HEK293 (cell line): ENCODE measurements around the gene SNX33.

ENCODE experiments used
- CTCF ChIA-PET: fragments of 350-600 bp; formaldehyde crosslinking; extraction: SDS; loops from one replicate; lab custom pipeline; 2021; ENCODE audit warnings: antibody characterized with exemption; lab: Yijun Ruan, JAX
- POLR2A ChIA-PET: fragments of 300-600 bp; formaldehyde crosslinking; extraction: SDS; loops from one replicate; lab custom pipeline; 2020; ENCODE audit warnings: antibody characterized with exemption, inconsistent platforms; lab: Yijun Ruan, JAX
- H3K27ac ChIP-seq: fragments of 200-500 bp; sonication (Bioruptor generic); 2 replicates; pipeline ENCODE4 v1.5.1; 2014; ENCODE audit warnings: low read depth, low read length, control low read depth, inconsistent platforms; ENCODE audit errors: extremely low read depth
- H3K36me3 ChIP-seq, 2 experiments: fragments of 200-500 bp in 1 of 2; sonication (Bioruptor generic) in 1 of 2; 1 replicate in 1 of 2; 2 replicates in 1 of 2; pipeline ENCODE4 v1.5.1; 2014 to 2017; ENCODE audit warnings: inconsistent platforms in 2 of 2, low read length in 2 of 2; ENCODE audit not compliant: control insufficient read depth in 2 of 2, insufficient read depth in 1 of 2
- H3K4me1 ChIP-seq: fragments of 200-500 bp; sonication (Bioruptor generic); 2 replicates; pipeline ENCODE4 v1.5.1; 2014; ENCODE audit warnings: mild to moderate bottlenecking, low read length, inconsistent platforms; ENCODE audit not compliant: control insufficient read depth, insufficient read depth
- H3K4me3 ChIP-seq: 2 replicates; pipeline ENCODE4 v1.5.1; 2011; ENCODE audit warnings: low read depth, mild to moderate bottlenecking, control low read depth, low read length, moderate library complexity
- H3K9me3 ChIP-seq: fragments of 200-500 bp; sonication (Bioruptor generic); 2 replicates; pipeline ENCODE4 v1.5.1; 2014; ENCODE audit warnings: low read depth, low read length, inconsistent platforms; ENCODE audit not compliant: control insufficient read depth, insufficient read depth
- IKZF3 ChIP-seq: fragments of 450-650 bp; IDR thresholded peaks from 2 replicates; pipeline ENCODE4 v1.5.0; 2018; ENCODE audit warnings: missing biosample characterization, mild to moderate bottlenecking, missing genetic modification characterization, moderate library complexity
- REPIN1 ChIP-seq: fragments of 450-650 bp; formaldehyde crosslinking; IDR thresholded peaks from 2 replicates; pipeline ENCODE4 v1.5.1; 2017; ENCODE audit warnings: missing biosample characterization, missing genetic modification characterization, low read depth
- SP7 ChIP-seq: fragments of 450-650 bp; formaldehyde crosslinking; IDR thresholded peaks from 2 replicates; pipeline ENCODE4 v1.5.1; 2016; ENCODE audit warnings: missing biosample characterization, missing genetic modification characterization
- TCF7L2 ChIP-seq: IDR thresholded peaks from 2 replicates; pipeline ENCODE4 v1.6.1; 2011; ENCODE audit warnings: low read depth, mild to moderate bottlenecking, inconsistent platforms, low read length, moderate library complexity, borderline replicate concordance
- ZBTB8A ChIP-seq: fragments of 450-650 bp; formaldehyde crosslinking; IDR thresholded peaks from 2 replicates; pipeline ENCODE4 v1.5.1; 2016; ENCODE audit warnings: missing biosample characterization, missing genetic modification characterization
- ZNF132 ChIP-seq: fragments of 450-650 bp; formaldehyde crosslinking; IDR thresholded peaks from 2 replicates; pipeline ENCODE4 v1.5.1; 2017; ENCODE audit warnings: missing biosample characterization, missing genetic modification characterization, borderline replicate concordance
- ZNF133 ChIP-seq: fragments of 450-650 bp; formaldehyde crosslinking; IDR thresholded peaks from 2 replicates; pipeline ENCODE4 v1.5.1; 2016; ENCODE audit warnings: missing biosample characterization, missing genetic modification characterization
- ZNF148 ChIP-seq: fragments of 450-650 bp; formaldehyde crosslinking; IDR thresholded peaks from 2 replicates; pipeline ENCODE4 v1.5.0; 2017; ENCODE audit warnings: missing biosample characterization, missing genetic modification characterization, borderline replicate concordance
- ZNF24 ChIP-seq: fragments of 450-650 bp; formaldehyde crosslinking; IDR thresholded peaks from 2 replicates; pipeline ENCODE4 v1.5.1; 2016; ENCODE audit warnings: missing biosample characterization, missing genetic modification characterization
- ZNF274 ChIP-seq, 2 experiments: fragments of 200-500 bp in 1 of 2; fragments of 450-650 bp in 1 of 2; sonication (Bioruptor generic) in 1 of 2; formaldehyde crosslinking in 1 of 2; IDR thresholded peaks; 2 replicates each; pipeline versions ENCODE4 v1.5.1 to v1.6.1; 2014 to 2016; ENCODE audit warnings: borderline replicate concordance in 1 of 2, inconsistent platforms in 1 of 2, low read length in 1 of 2, missing biosample characterization in 1 of 2, missing genetic modification characterization in 1 of 2
- ZNF324 ChIP-seq: fragments of 450-650 bp; formaldehyde crosslinking; IDR thresholded peaks from 2 replicates; pipeline ENCODE4 v1.5.1; 2016; ENCODE audit warnings: missing biosample characterization, missing genetic modification characterization
- ZNF518A ChIP-seq: fragments of 450-650 bp; formaldehyde crosslinking; conservative IDR thresholded peaks from 2 replicates; pipeline ENCODE4 v1.5.1; 2016; ENCODE audit warnings: low read depth, missing biosample characterization, missing genetic modification characterization
- ZNF585B ChIP-seq: fragments of 450-650 bp; formaldehyde crosslinking; IDR thresholded peaks from 2 replicates; pipeline ENCODE4 v1.5.1; 2016; ENCODE audit warnings: missing biosample characterization, missing genetic modification characterization
- ZNF600 ChIP-seq: fragments of 450-650 bp; formaldehyde crosslinking; IDR thresholded peaks from 2 replicates; pipeline ENCODE4 v1.5.1; 2016; ENCODE audit warnings: missing biosample characterization, missing genetic modification characterization
- ZNF707 ChIP-seq: fragments of 450-650 bp; formaldehyde crosslinking; IDR thresholded peaks from 2 replicates; pipeline ENCODE4 v1.5.1; 2016; ENCODE audit warnings: missing biosample characterization, missing genetic modification characterization
- ZSCAN23 ChIP-seq: fragments of 450-650 bp; formaldehyde crosslinking; IDR thresholded peaks from 2 replicates; pipeline ENCODE4 v1.5.1; 2016; ENCODE audit warnings: missing biosample characterization, missing genetic modification characterization
- TF ChIP-seq, protein P1 (sequence below): fragments of 450-650 bp; formaldehyde crosslinking; IDR thresholded peaks from 2 replicates; pipeline ENCODE4 v1.5.1; 2016; ENCODE audit warnings: missing biosample characterization, missing genetic modification characterization
- TF ChIP-seq, protein P2 (sequence below): fragments of 450-650 bp; formaldehyde crosslinking; IDR thresholded peaks from 2 replicates; pipeline ENCODE4 v1.5.1; 2016; ENCODE audit warnings: missing biosample characterization, missing genetic modification characterization, borderline replicate concordance

The SNX33 gene

GRCh38 chr15:75637245-75638009, 10.3 kb upstream of the SNX33 start:
- no peaks in the 10 kb centered on the region for H3K9me3 ChIP-seq
- CTCF ChIA-PET = interaction anchor here (0.6 to 5.8 kb wide), 10 partner anchors 8 to 270 kb away, joined by 3 to 47 read pairs (median 6); partner anchors contain the start of genes MAN2C1, SNUPN and SNX33
- H3K4me3 ChIP-seq = no peak overlapping the region
- POLR2A ChIA-PET = interaction anchor here (0.6 to 4.4 kb wide), 9 partner anchors 10 to 270 kb away, joined by 3 to 94 read pairs (median 21); partner anchors contain the start of genes MAN2C1, PTPN9, SIN3A and SNUPN
- peaks cover 7% of the 10 kb centered on the region for H3K4me1 ChIP-seq
- H3K27ac ChIP-seq = peak overlapping the region; percentile 25; the same call in 1 of the 2 replicates
- peaks cover 6% of the 10 kb centered on the region in 2 experiments; a peak in 2 of 3 replicates for H3K36me3 ChIP-seq
- TF ChIP-seq SP7 (tag by site-specific recombination) (no peak), ZNF324 (tag by site-specific recombination) (no peak), ZNF132 (tag by site-specific recombination) (no peak), ZNF24 (0 out of 2 replicates have a peak, but pooled peaks have one; percentile 30), ZNF518A (tag by site-specific recombination) (no peak), ZBTB8A (no peak), ZNF274 (IDR thresholded peaks at IDR 0.05; ENCODE audit: low read length) (no peak), ZNF274 (tag by site-specific recombination; IDR thresholded peaks at IDR 0.05; ENCODE audit: borderline replicate concordance) (no peak), IKZF3 (no peak), ZNF133 (no peak), ZNF707 (tag by site-specific recombination) (no peak), ZNF600 (peak; percentile 53; the same call in 1 of the 2 replicates), TCF7L2 (no peak), REPIN1 (tag by site-specific recombination) (no peak), ZNF585B (tag by site-specific recombination) (no peak), ZNF148 (tag by site-specific recombination) (no peak), ZSCAN23 (tag by site-specific recombination) (no peak)
- TF ChIP-seq, protein P1, sequence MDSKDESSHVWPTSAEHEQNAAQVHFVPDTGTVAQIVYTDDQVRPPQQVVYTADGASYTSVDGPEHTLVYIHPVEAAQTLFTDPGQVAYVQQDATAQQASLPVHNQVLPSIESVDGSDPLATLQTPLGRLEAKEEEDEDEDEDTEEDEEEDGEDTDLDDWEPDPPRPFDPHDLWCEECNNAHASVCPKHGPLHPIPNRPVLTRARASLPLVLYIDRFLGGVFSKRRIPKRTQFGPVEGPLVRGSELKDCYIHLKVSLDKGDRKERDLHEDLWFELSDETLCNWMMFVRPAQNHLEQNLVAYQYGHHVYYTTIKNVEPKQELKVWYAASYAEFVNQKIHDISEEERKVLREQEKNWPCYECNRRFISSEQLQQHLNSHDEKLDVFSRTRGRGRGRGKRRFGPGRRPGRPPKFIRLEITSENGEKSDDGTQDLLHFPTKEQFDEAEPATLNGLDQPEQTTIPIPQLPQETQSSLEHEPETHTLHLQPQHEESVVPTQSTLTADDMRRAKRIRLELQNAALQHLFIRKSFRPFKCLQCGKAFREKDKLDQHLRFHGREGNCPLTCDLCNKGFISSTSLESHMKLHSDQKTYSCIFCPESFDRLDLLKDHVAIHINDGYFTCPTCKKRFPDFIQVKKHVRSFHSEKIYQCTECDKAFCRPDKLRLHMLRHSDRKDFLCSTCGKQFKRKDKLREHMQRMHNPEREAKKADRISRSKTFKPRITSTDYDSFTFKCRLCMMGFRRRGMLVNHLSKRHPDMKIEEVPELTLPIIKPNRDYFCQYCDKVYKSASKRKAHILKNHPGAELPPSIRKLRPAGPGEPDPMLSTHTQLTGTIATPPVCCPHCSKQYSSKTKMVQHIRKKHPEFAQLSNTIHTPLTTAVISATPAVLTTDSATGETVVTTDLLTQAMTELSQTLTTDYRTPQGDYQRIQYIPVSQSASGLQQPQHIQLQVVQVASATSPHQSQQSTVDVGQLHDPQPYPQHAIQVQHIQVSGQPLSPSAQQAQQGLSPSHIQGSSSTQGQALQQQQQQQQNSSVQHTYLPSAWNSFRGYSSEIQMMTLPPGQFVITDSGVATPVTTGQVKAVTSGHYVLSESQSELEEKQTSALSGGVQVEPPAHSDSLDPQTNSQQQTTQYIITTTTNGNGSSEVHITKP = no peak
- TF ChIP-seq, protein P2, sequence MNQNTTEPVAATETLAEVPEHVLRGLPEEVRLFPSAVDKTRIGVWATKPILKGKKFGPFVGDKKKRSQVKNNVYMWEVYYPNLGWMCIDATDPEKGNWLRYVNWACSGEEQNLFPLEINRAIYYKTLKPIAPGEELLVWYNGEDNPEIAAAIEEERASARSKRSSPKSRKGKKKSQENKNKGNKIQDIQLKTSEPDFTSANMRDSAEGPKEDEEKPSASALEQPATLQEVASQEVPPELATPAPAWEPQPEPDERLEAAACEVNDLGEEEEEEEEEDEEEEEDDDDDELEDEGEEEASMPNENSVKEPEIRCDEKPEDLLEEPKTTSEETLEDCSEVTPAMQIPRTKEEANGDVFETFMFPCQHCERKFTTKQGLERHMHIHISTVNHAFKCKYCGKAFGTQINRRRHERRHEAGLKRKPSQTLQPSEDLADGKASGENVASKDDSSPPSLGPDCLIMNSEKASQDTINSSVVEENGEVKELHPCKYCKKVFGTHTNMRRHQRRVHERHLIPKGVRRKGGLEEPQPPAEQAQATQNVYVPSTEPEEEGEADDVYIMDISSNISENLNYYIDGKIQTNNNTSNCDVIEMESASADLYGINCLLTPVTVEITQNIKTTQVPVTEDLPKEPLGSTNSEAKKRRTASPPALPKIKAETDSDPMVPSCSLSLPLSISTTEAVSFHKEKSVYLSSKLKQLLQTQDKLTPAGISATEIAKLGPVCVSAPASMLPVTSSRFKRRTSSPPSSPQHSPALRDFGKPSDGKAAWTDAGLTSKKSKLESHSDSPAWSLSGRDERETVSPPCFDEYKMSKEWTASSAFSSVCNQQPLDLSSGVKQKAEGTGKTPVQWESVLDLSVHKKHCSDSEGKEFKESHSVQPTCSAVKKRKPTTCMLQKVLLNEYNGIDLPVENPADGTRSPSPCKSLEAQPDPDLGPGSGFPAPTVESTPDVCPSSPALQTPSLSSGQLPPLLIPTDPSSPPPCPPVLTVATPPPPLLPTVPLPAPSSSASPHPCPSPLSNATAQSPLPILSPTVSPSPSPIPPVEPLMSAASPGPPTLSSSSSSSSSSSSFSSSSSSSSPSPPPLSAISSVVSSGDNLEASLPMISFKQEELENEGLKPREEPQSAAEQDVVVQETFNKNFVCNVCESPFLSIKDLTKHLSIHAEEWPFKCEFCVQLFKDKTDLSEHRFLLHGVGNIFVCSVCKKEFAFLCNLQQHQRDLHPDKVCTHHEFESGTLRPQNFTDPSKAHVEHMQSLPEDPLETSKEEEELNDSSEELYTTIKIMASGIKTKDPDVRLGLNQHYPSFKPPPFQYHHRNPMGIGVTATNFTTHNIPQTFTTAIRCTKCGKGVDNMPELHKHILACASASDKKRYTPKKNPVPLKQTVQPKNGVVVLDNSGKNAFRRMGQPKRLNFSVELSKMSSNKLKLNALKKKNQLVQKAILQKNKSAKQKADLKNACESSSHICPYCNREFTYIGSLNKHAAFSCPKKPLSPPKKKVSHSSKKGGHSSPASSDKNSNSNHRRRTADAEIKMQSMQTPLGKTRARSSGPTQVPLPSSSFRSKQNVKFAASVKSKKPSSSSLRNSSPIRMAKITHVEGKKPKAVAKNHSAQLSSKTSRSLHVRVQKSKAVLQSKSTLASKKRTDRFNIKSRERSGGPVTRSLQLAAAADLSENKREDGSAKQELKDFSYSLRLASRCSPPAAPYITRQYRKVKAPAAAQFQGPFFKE (tag by site-specific recombination) = no peak
